Measurements from ENCODE around the gene TAF11L9.
"Not testable (repeated sequence)": the region's sequence is repeated elsewhere in the genome, so short reads cannot be mapped to it uniquely, and the experiment has no call there.

- not testable (repeated sequence) for TF ChIP-seq ZNF565 (CRISPR knock-in tag; conservative IDR thresholded peaks at IDR 0.05; ENCODE audit: low read depth); POU6F1 (CRISPR knock-in tag; IDR thresholded peaks at IDR 0.05; ENCODE audit: borderline replicate concordance, low read depth); SNAI2 (CRISPR knock-in tag; IDR thresholded peaks at IDR 0.05); PATZ1 (CRISPR knock-in tag; IDR thresholded peaks at IDR 0.05; ENCODE audit: borderline replicate concordance); ZFP3 (CRISPR knock-in tag; IDR thresholded peaks at IDR 0.05)
These were observed at the start of gene TAF11L9 for GRCh38 chr5:17594255-17594654.
